Large intestine (tissue), 3 donors: ENCODE results near the gene B4GALT6. TPM values are rescaled to one million over a fixed set of nuclear protein-coding genes. Genes with fewer than 3 reads are reported as not detected.

Experiments
- DNase-seq, 2 donors: peaks; one replicate each; pipeline versions ENCODE4 v3.0.0 to v3.0.0-alpha.2; 2013
- H3K27ac ChIP-seq: one replicate; pipeline ENCODE4 v1.5.1; 2013; ENCODE audit warnings: low read length
- H3K27me3 ChIP-seq: 2 replicates; pipeline ENCODE4 v1.6.1; 2013; ENCODE audit warnings: low read length; ENCODE audit not compliant: control insufficient read depth, insufficient read depth
- H3K36me3 ChIP-seq: 2 replicates; pipeline ENCODE4 v1.6.1; 2013; ENCODE audit warnings: low read length; ENCODE audit not compliant: control insufficient read depth, insufficient read depth
- H3K4me1 ChIP-seq: one replicate; pipeline ENCODE4 v1.6.1; 2013; ENCODE audit warnings: low read length; ENCODE audit not compliant: control insufficient read depth, insufficient read depth
- H3K4me3 ChIP-seq: one replicate; pipeline ENCODE4 v1.5.1; 2013; ENCODE audit warnings: low read length
- H3K9me3 ChIP-seq: one replicate; pipeline ENCODE4 v1.6.1; 2013; ENCODE audit warnings: mild to moderate bottlenecking, low read depth, low read length, moderate library complexity; ENCODE audit not compliant: control insufficient read depth
- WGBS: methylation state at CpG from one replicate; pipeline ENCODE4 v1.1.5; 2013; ENCODE audit warnings: low lambda C conversion rate; ENCODE audit not compliant: insufficient coverage; 5-methylcytosine and 5-hydroxymethylcytosine counted together
- polyA plus RNA-seq: library from polyadenylated mRNA; unstranded; fragments of 120-200 nt; gene quantifications from one replicate; pipeline ENCODE4 v1.2.1, GENCODE V29; 2013

B4GALT6 gene
- polyA plus RNA-seq, 1 donor = 12.4 TPM

GRCh38 chr18:31679791-31680432, 4.5 kb downstream of the B4GALT6 start:
- no peak overlapping the region for H3K4me3 ChIP-seq
- H3K36me3 ChIP-seq = no peaks in the 10 kb centered on the region
- peak in 1 of 2 donors; percentile 61 for DNase-seq
- no peaks in the 10 kb centered on the region for H3K9me3 ChIP-seq
- WGBS = no CpG with 5 or more reads among the region's 5 CpGs
- peaks cover 38% of the 10 kb centered on the region for H3K4me1 ChIP-seq
- peak overlapping the region; percentile 61 for H3K27ac ChIP-seq
- no peaks in the 10 kb centered on the region for H3K27me3 ChIP-seq

- Histone ChIP-seq H3K9me3 (no peaks in the 10 kb centered on the region), H3K27ac (peak overlapping the region; percentile 3), H3K4me1 (peaks cover 38% of the 10 kb centered on the region), H3K36me3 (no peaks in the 10 kb centered on the region), H3K27me3 (no peaks in the 10 kb centered on the region), H3K4me3 (no peak overlapping the region)
- DNase-seq = peak in 1 of 2 donors; percentile 44
- 0% methylated on average over 1 of the region's 3 CpGs for WGBS
These were observed 5.1 kb downstream of the B4GALT6 start for GRCh38 chr18:31679133-31679742.

GRCh38 chr18:31678425-31678824, 6.0 kb downstream of the B4GALT6 start:
- Histone ChIP-seq H3K27ac (no peak overlapping the region), H3K27me3 (no peaks in the 10 kb centered on the region), H3K4me1 (peaks cover 38% of the 10 kb centered on the region), H3K36me3 (no peaks in the 10 kb centered on the region), H3K9me3 (no peaks in the 10 kb centered on the region), H3K4me3 (no peak overlapping the region)
- no CpG with 5 or more reads among the region's 4 CpGs for WGBS
- DNase-seq = no peak

GRCh38 chr18:31677592-31677991, 6.8 kb downstream of the B4GALT6 start:
- H3K27me3 ChIP-seq = no peaks in the 10 kb centered on the region
- DNase-seq = no peak
- H3K4me3 ChIP-seq = no peak overlapping the region
- H3K9me3 ChIP-seq = no peaks in the 10 kb centered on the region
- WGBS = 88% methylated on average over 4 of the region's 6 CpGs
- no peaks in the 10 kb centered on the region for H3K36me3 ChIP-seq
- H3K27ac ChIP-seq = no peak overlapping the region
- peaks cover 43% of the 10 kb centered on the region for H3K4me1 ChIP-seq

- no peak overlapping the region for H3K27ac ChIP-seq
- peaks cover 38% of the 10 kb centered on the region for H3K4me1 ChIP-seq
- H3K36me3 ChIP-seq = no peaks in the 10 kb centered on the region
- DNase-seq = no peak
- no peak overlapping the region for H3K4me3 ChIP-seq
- no peaks in the 10 kb centered on the region for H3K9me3 ChIP-seq
- no peaks in the 10 kb centered on the region for H3K27me3 ChIP-seq
These were observed 9.0 kb downstream of the B4GALT6 start for GRCh38 chr18:31675404-31675803.

GRCh38 chr18:31672628-31673135, 11.7 kb downstream of the B4GALT6 start:
- Histone ChIP-seq H3K27ac (peak overlapping the region; percentile 17), H3K27me3 (no peaks in the 10 kb centered on the region), H3K36me3 (no peaks in the 10 kb centered on the region), H3K4me1 (peaks cover 17% of the 10 kb centered on the region), H3K9me3 (no peaks in the 10 kb centered on the region), H3K4me3 (no peak overlapping the region)
- DNase-seq = peak in 1 of 2 donors; percentile 52

- Histone ChIP-seq H3K27ac (no peak overlapping the region), H3K9me3 (no peaks in the 10 kb centered on the region), H3K27me3 (no peaks in the 10 kb centered on the region), H3K4me3 (no peak overlapping the region), H3K36me3 (no peaks in the 10 kb centered on the region), H3K4me1 (peaks cover 17% of the 10 kb centered on the region)
- DNase-seq = no peak
- WGBS = no CpG with 5 or more reads among the region's 1 CpG
These were observed 12.4 kb downstream of the B4GALT6 start for GRCh38 chr18:31671951-31672350.

GRCh38 chr18:31669541-31669940, 14.8 kb downstream of the B4GALT6 start:
- Histone ChIP-seq H3K27ac (no peak overlapping the region), H3K4me1 (peaks cover 17% of the 10 kb centered on the region), H3K36me3 (no peaks in the 10 kb centered on the region), H3K4me3 (no peak overlapping the region), H3K27me3 (no peaks in the 10 kb centered on the region), H3K9me3 (no peaks in the 10 kb centered on the region)
- DNase-seq = peak in 1 of 2 donors; percentile 65
- no CpG with 5 or more reads among the region's 2 CpGs for WGBS

GRCh38 chr18:31667185-31667584, 17.2 kb downstream of the B4GALT6 start:
- Histone ChIP-seq H3K4me3 (no peak overlapping the region), H3K27me3 (no peaks in the 10 kb centered on the region), H3K27ac (no peak overlapping the region), H3K36me3 (no peaks in the 10 kb centered on the region), H3K4me1 (peaks cover 6% of the 10 kb centered on the region), H3K9me3 (no peaks in the 10 kb centered on the region)
- no peak for DNase-seq
- WGBS = no CpG with 5 or more reads among the region's 1 CpG

GRCh38 chr18:31666055-31666454, 18.3 kb downstream of the B4GALT6 start:
- no peaks in the 10 kb centered on the region for H3K9me3 ChIP-seq
- no peak overlapping the region for H3K4me3 ChIP-seq
- DNase-seq = no peak
- 94% methylated on average over 2 of the region's 5 CpGs for WGBS
- peaks cover 2% of the 10 kb centered on the region for H3K4me1 ChIP-seq
- H3K27ac ChIP-seq = no peak overlapping the region
- no peaks in the 10 kb centered on the region for H3K27me3 ChIP-seq
- H3K36me3 ChIP-seq = no peaks in the 10 kb centered on the region

- WGBS = 100% methylated on average over 1 of the region's 1 CpG
- Histone ChIP-seq H3K27me3 (no peaks in the 10 kb centered on the region), H3K36me3 (no peaks in the 10 kb centered on the region), H3K9me3 (no peaks in the 10 kb centered on the region), H3K4me1 (peaks cover 7% of the 10 kb centered on the region), H3K27ac (no peak overlapping the region), H3K4me3 (no peak overlapping the region)
- DNase-seq = no peak
These were observed 20.3 kb downstream of the B4GALT6 start for GRCh38 chr18:31664101-31664500.
